NCI-H524 (cell line): Measurements from ENCODE around the gene GRK1.
A peak's percentile ranks its signal among the peaks of the same experiment; 100 is the strongest.
"Not testable (repeated sequence)": the region's sequence is repeated elsewhere in the genome, so short reads cannot be mapped to it uniquely, and the experiment has no call there.

Source experiments
- DNase-seq, 2 experiments: peaks; one replicate each; lab custom pipeline; 2025; lab: John Stamatoyannopoulos, UW

The GRK1 gene

DNA sequence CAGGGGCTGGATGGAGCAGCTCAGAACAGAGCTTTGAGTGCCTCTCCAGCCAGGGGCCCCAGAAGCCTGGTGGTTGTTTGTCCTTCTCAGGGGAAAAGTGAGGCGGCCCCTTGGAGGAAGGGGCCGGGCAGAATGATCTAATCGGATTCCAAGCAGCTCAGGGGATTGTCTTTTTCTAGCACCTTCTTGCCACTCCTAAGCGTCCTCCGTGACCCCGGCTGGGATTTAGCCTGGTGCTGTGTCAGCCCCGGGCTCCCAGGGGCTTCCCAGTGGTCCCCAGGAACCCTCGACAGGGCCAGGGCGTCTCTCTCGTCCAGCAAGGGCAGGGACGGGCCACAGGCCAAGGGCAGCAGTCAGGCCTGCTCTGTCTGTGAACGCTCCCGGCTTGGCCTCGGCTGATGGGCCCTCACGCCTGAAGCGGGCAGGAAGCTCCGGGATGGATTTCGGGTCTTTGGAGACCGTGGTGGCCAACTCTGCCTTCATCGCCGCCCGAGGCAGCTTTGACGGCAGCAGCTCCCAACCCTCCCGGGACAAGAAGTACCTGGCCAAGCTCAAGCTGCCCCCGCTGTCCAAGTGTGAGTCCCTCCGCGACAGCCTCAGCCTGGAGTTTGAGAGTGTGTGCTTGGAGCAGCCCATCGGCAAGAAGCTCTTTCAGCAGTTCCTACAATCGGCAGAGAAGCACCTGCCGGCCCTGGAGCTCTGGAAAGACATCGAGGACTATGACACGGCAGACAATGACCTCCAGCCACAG is at the start of gene GRK1:
Gene GRK1 (plus strand): TSS at position 269 of the 751 bp plus-strand sequence. CDS start 168 bp downstream, at position 437.
- no peak for DNase-seq

GRCh38 chr13:113617961-113618360 is 49.1 kb upstream of the GRK1 start:
- DNase-seq = no peak

- no peak for DNase-seq
Measured at GRCh38 chr13:113618455-113618854, 48.6 kb upstream of the GRK1 start.

- peak; percentile 0 to 40 for DNase-seq
Measured at GRCh38 chr13:113620036-113620796, 46.8 kb upstream of the GRK1 start.

DNA sequence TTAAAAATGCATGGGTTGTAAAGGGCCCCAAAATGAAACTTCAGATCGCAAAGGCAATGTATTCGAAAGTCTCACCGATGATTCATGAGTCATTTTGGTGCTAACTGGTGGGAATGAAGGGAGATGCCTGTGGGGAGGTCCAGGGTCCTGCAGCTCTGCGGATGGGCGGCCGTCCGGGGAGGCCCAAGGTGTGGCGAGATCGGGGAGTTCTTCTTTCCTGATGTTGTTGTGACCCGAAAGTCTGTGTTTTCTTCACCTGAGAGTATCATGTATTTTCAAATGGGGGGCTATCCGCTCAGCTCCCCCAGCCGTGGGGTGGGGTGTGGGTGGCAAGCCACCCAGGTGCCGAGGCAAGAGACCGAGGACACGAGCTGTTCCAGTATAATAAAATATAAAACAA is 46.0 kb upstream of the GRK1 start:
- DNase-seq = no peak

DNA sequence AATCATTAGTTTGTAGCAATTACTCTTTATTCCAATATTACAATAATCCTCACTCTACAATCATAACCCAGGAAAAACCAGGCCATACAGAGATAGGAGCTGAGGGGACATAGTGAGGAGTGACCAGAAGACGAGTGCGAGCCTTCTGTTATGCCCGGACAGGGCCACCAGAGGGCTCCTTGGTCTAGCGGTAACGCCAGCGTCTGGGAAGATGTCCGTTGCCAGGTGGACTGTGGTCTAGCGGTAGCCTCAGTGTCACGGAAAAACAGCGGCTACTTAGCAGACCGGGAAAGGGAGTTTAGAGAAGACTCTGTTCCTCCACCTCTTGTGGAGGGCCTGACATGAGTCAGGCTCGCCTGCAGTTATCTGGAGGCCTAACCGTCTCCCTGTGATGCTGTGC is 45.5 kb upstream of the GRK1 start:
- DNase-seq = peak in 1 of 2 experiments; percentile 0

- DNase-seq = not testable (repeated sequence)
Measured at GRCh38 chr13:113621986-113622550, 45.0 kb upstream of the GRK1 start.

GRCh38 chr13:113622791-113623490 is 44.1 kb upstream of the GRK1 start:
- no peak for DNase-seq

GRCh38 chr13:113623491-113624234 is 43.4 kb upstream of the GRK1 start:
- DNase-seq = no peak

DNA sequence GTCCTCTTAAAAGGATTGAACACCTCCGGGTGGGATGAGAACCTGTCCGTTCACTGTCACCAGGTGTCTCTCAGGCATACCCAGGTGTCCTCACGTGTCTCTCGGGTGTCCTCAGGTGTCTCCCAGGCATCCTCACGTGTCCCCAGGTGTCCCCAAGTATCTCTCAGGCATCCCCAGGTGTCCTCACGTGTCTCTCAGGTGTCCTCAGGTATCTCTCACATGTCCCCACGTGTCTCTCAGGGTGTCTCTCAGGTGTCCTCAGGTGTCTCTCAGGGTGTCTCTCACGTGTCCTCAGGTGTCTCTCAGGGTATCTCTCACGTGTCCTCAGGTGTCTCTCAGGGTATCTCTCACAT is 42.8 kb upstream of the GRK1 start:
- DNase-seq = no peak

DNA sequence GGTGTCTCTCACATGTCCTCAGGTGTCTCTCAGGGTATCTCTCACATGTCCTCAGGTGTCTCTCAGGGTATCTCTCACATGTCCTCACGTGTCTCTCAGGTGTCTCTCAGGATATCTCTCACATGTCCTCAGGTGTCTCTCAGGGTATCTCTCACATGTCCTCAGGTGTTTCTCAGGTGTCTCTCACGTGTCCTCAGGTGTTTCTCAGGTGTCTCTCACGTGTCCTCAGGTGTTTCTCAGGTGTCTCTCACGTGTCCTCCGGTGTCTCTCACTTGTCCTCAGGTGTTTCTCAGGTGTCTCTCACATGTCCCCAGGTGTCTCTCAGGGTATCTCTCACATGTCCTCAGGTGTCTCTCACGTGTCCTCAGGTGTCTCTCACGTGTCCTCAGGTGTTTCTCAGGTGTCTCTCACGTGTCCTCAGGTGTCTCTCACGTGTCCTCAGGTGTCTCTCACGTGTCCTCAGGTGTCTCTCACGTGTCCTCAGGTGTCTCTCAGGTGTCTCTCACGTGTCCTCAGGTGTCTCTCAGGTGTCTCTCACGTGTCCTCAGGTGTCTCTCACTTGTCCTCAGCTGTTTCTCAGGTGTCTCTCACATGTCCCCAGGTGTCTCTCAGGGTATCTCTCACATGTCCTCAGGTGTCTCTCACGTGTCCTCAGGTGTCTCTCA is 42.2 kb upstream of the GRK1 start:
- DNase-seq = not testable (repeated sequence)

GRCh38 chr13:113625965-113626721 is 40.9 kb upstream of the GRK1 start:
- no peak for DNase-seq

DNA sequence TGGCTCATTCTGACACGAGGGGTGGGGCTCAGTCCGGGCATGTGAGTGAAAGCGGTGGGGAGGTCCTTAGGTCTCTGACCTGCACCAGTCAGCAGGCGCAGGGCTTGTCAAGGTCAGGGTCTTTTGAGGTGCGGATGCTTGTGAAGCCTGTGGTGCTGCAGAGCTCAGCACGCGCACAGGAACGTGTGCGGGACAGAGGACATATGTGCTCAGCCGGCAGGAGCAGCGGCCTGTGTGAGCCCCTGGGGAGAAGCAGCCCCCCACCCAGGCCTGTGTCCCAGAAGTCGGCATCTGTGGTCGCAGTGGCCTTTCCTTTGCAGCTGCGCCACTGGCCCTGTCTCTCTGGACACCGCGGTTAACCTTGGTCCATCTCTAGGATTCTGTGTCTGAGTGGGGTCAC is 39.9 kb upstream of the GRK1 start:
- no peak for DNase-seq

- no peak for DNase-seq
Measured at GRCh38 chr13:113628291-113629270, 38.4 kb upstream of the GRK1 start.

DNA sequence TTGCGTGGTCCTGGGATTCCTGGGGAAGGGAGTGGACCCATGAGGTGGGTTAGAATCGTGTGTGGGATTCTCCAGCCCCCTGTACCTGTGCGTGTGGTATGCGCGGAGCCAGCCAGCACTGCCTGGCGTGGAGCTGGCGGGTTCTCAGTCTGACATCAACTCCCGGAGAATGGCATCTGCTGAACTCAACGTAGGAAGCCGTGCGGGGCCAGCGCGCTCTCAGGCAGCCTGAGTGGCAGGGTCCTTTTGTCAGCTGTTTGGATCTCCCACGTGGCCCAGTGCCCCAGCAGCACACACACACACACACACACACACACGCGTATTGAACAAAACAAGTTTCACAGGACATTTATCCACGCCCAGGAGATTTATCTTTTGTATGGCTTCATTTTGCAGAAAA is 37.2 kb upstream of the GRK1 start:
- no peak for DNase-seq

DNA sequence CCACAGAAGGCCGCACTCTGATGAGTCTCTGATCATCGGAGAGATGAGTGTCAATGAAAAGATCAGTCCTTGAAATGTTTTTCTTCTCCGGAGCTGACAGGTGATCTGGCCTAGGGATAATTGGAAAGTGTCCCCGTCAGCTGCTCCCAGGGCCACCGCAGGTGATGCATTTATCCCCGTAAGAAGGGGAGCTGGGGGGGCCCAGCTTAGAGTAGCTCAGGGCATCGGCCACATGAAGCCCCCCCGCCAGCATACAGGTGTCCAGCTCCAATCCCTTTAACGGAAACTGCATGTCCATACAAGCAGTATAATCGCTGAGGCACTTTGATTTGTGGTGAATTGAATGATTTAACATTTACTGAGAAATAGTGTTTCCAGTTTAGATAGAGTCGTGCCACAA is 36.7 kb upstream of the GRK1 start:
- DNase-seq = no peak

GRCh38 chr13:113630804-113631203 is 36.2 kb upstream of the GRK1 start:
- DNase-seq = no peak

DNA sequence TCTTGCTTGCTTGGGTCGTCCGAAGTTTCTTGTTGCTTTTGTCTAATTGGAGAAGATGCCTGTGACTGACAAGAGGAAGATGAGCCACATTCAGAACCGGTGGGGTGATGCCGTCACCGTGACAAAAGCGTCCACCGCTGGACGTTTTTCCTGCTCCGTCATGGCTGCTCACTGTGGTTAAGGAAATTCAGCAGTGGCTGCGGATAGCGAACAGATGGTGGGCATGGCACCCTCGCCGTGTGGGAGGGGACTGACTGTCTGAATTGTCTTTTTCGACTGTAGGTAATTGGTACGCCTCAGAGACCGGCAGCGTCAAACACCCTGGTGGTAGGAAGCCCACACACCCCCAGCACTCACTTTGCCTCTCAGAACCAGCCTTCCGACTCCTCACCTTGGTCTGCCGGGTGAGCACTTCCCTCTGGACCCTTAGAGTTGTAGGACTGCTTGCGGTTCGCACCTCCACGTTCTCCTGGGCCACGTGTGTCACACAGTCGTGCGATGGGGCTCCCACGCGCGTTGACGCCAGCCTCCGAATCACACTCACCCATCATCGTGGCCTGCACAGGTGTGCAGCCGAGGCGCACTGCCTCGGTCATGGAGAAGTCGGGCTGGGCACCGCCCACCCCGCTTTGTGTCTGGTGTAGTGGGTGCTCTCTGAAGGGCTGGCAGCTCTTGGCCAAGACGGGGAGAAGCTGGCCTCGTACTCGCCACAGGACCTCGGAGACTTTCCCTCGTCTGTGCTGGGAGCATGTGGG is 35.5 kb upstream of the GRK1 start:
- DNase-seq = no peak
